HEK293 (cell line): Measurements from ENCODE around the gene AKNA.

Source experiments
- CTCF ChIA-PET: fragments of 350-600 bp; formaldehyde crosslinking; extraction: SDS; loops from one replicate; lab custom pipeline; 2021; ENCODE audit warnings: antibody characterized with exemption; lab: Yijun Ruan, JAX
- POLR2A ChIA-PET: fragments of 300-600 bp; formaldehyde crosslinking; extraction: SDS; loops from one replicate; lab custom pipeline; 2020; ENCODE audit warnings: antibody characterized with exemption, inconsistent platforms; lab: Yijun Ruan, JAX
- H3K27ac ChIP-seq: fragments of 200-500 bp; sonication (Bioruptor generic); 2 replicates; pipeline ENCODE4 v1.5.1; 2014; ENCODE audit warnings: low read depth, low read length, control low read depth, inconsistent platforms; ENCODE audit errors: extremely low read depth
- H3K36me3 ChIP-seq, 2 experiments: fragments of 200-500 bp in 1 of 2; sonication (Bioruptor generic) in 1 of 2; 1 replicate in 1 of 2; 2 replicates in 1 of 2; pipeline ENCODE4 v1.5.1; 2014 to 2017; ENCODE audit warnings: inconsistent platforms in 2 of 2, low read length in 2 of 2; ENCODE audit not compliant: control insufficient read depth in 2 of 2, insufficient read depth in 1 of 2
- H3K4me1 ChIP-seq: fragments of 200-500 bp; sonication (Bioruptor generic); 2 replicates; pipeline ENCODE4 v1.5.1; 2014; ENCODE audit warnings: mild to moderate bottlenecking, low read length, inconsistent platforms; ENCODE audit not compliant: control insufficient read depth, insufficient read depth
- H3K4me3 ChIP-seq: 2 replicates; pipeline ENCODE4 v1.5.1; 2011; ENCODE audit warnings: low read depth, mild to moderate bottlenecking, control low read depth, low read length, moderate library complexity
- H3K9me3 ChIP-seq: fragments of 200-500 bp; sonication (Bioruptor generic); 2 replicates; pipeline ENCODE4 v1.5.1; 2014; ENCODE audit warnings: low read depth, low read length, inconsistent platforms; ENCODE audit not compliant: control insufficient read depth, insufficient read depth
- BCL11A ChIP-seq: fragments of 450-650 bp; formaldehyde crosslinking; IDR thresholded peaks from 2 replicates; pipeline ENCODE4 v1.5.1; 2016; ENCODE audit warnings: low read depth, missing biosample characterization, missing genetic modification characterization
- FEZF1 ChIP-seq: fragments of 450-650 bp; formaldehyde crosslinking; IDR thresholded peaks from 2 replicates; pipeline ENCODE4 v1.5.1; 2016; ENCODE audit warnings: missing biosample characterization, missing genetic modification characterization
- GLI4 ChIP-seq: fragments of 450-650 bp; formaldehyde crosslinking; IDR thresholded peaks from 2 replicates; pipeline ENCODE4 v1.5.1; 2016; ENCODE audit warnings: missing biosample characterization, missing genetic modification characterization
- OSR2 ChIP-seq: fragments of 450-650 bp; formaldehyde crosslinking; IDR thresholded peaks from 2 replicates; pipeline ENCODE4 v1.5.1; 2016; ENCODE audit warnings: missing biosample characterization, missing genetic modification characterization
- ZNF121 ChIP-seq: fragments of 450-650 bp; formaldehyde crosslinking; IDR thresholded peaks from 2 replicates; pipeline ENCODE4 v1.5.1; 2016; ENCODE audit warnings: missing biosample characterization, missing genetic modification characterization
- ZNF202 ChIP-seq: fragments of 450-650 bp; formaldehyde crosslinking; IDR thresholded peaks from 2 replicates; pipeline ENCODE4 v1.5.1; 2016; ENCODE audit warnings: missing biosample characterization, missing genetic modification characterization, borderline replicate concordance
- ZNF239 ChIP-seq: fragments of 450-650 bp; formaldehyde crosslinking; IDR thresholded peaks from 2 replicates; pipeline ENCODE4 v1.5.1; 2016; ENCODE audit warnings: missing biosample characterization, missing genetic modification characterization
- ZNF274 ChIP-seq, 2 experiments: fragments of 200-500 bp in 1 of 2; fragments of 450-650 bp in 1 of 2; sonication (Bioruptor generic) in 1 of 2; formaldehyde crosslinking in 1 of 2; IDR thresholded peaks; 2 replicates each; pipeline versions ENCODE4 v1.5.1 to v1.6.1; 2014 to 2016; ENCODE audit warnings: borderline replicate concordance in 1 of 2, inconsistent platforms in 1 of 2, low read length in 1 of 2, missing biosample characterization in 1 of 2, missing genetic modification characterization in 1 of 2
- ZNF350 ChIP-seq: fragments of 450-650 bp; formaldehyde crosslinking; IDR thresholded peaks from 2 replicates; pipeline ENCODE4 v1.5.0; 2017; ENCODE audit warnings: missing biosample characterization, mild to moderate bottlenecking, missing genetic modification characterization
- ZNF416 ChIP-seq: fragments of 450-650 bp; formaldehyde crosslinking; IDR thresholded peaks from 2 replicates; pipeline ENCODE4 v1.5.1; 2016; ENCODE audit warnings: missing biosample characterization, missing genetic modification characterization
- ZNF473 ChIP-seq: fragments of 450-650 bp; formaldehyde crosslinking; IDR thresholded peaks from 2 replicates; pipeline ENCODE4 v1.5.1; 2017; ENCODE audit warnings: missing biosample characterization, missing genetic modification characterization
- ZNF555 ChIP-seq: fragments of 450-650 bp; formaldehyde crosslinking; conservative IDR thresholded peaks from 2 replicates; pipeline ENCODE4 v1.5.1; 2017; ENCODE audit warnings: missing biosample characterization, mild to moderate bottlenecking, missing genetic modification characterization, inconsistent platforms
- ZNF777 ChIP-seq: fragments of 450-650 bp; formaldehyde crosslinking; IDR thresholded peaks from 2 replicates; pipeline ENCODE4 v1.5.1; 2017; ENCODE audit warnings: missing biosample characterization, missing genetic modification characterization, borderline replicate concordance
- TF ChIP-seq, protein P1 (sequence below): fragments of 450-650 bp; formaldehyde crosslinking; IDR thresholded peaks from 2 replicates; pipeline ENCODE4 v1.5.1; 2016; ENCODE audit warnings: missing biosample characterization, missing genetic modification characterization
- TF ChIP-seq, protein P2 (sequence below): fragments of 450-650 bp; formaldehyde crosslinking; IDR thresholded peaks from 2 replicates; pipeline ENCODE4 v1.5.1; 2016; ENCODE audit warnings: missing biosample characterization, missing genetic modification characterization, borderline replicate concordance
- TF ChIP-seq, protein P3 (sequence below): fragments of 450-650 bp; formaldehyde crosslinking; IDR thresholded peaks from 2 replicates; pipeline ENCODE4 v1.5.1; 2017; ENCODE audit warnings: missing biosample characterization, missing genetic modification characterization
- TF ChIP-seq, protein P4 (sequence below): fragments of 450-650 bp; formaldehyde crosslinking; IDR thresholded peaks from 2 replicates; pipeline ENCODE4 v1.5.1; 2016; ENCODE audit warnings: missing biosample characterization, missing genetic modification characterization
- TF ChIP-seq, protein P5 (sequence below): fragments of 450-650 bp; formaldehyde crosslinking; IDR thresholded peaks from 2 replicates; pipeline ENCODE4; 2016; ENCODE audit warnings: missing biosample characterization, missing genetic modification characterization

AKNA gene

DNA sequence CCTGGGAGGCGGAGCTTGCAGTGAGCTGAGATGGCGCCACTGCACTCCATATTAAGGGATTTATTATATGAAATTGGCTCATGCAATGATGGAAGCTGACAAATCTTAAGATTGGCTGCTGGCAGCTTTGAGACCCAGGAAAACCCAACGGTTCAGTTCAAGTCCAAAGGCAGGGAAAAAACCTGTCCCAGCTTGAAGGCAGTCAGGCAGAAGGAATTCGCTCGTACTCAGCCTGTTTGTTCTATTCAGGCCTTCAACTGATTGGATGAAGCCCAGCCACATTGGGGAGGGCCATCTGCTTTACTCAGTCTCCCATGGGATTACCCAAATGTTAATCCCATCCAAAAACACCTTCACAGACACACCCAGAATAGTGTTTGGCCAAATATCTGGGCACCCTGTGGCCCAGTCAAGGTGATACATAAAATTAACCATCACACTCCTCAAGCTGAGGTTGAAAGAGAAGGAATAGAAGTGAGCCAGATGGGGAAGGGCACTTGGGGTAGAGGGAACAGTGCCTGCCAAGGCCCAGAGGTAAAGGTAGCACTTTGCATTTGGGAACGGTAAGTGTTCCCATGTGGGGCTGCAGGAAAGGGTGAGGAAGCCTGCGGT is 73.4 kb downstream of the AKNA start:
- no peaks in the 10 kb centered on the region for H3K4me1 ChIP-seq
- ChIA-PET CTCF (interaction anchor here (0.6 to 2.4 kb wide), 4 partner anchors 23 to 597 kb away, joined by 3 to 11 read pairs (median 4); no protein-coding TSS in a partner anchor), POLR2A (no interaction called here)
- no peaks in the 10 kb centered on the region for H3K36me3 ChIP-seq
- H3K27ac ChIP-seq, result no peak overlapping the region
- H3K4me3 ChIP-seq, result no peak overlapping the region
- no peaks in the 10 kb centered on the region for H3K9me3 ChIP-seq
- TF ChIP-seq ZNF416, result peak; percentile 92
- no peak for TF ChIP-seq ZNF473
- TF ChIP-seq, all 188 proteins: peak for 1

DNA sequence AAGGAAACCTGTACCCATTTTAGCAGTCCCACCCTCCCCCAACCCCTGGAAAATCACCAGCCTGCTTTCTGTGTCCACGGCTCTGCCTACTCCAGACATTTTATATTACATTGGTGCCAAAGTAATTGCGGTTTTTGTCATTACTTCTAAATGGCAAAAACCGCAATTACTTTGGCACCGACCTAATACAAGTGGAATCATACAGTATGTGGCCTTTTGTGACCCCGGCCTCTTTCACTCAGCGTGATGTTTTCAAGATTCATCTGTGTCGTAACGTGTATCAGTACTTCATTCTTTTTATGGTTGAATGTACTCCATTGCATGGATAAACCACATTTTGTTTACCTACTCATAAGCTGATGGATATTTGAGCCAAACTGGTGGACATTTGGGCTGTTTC is 74.6 kb downstream of the AKNA start:
- H3K4me3 ChIP-seq, result no peak overlapping the region
- no peak for TF ChIP-seq FEZF1 (tag by site-specific recombination)
- no peak for TF ChIP-seq ZNF121 (tag by site-specific recombination)
- no peak for TF ChIP-seq OSR2
- no peak for TF ChIP-seq BCL11A
- TF ChIP-seq, protein P1, sequence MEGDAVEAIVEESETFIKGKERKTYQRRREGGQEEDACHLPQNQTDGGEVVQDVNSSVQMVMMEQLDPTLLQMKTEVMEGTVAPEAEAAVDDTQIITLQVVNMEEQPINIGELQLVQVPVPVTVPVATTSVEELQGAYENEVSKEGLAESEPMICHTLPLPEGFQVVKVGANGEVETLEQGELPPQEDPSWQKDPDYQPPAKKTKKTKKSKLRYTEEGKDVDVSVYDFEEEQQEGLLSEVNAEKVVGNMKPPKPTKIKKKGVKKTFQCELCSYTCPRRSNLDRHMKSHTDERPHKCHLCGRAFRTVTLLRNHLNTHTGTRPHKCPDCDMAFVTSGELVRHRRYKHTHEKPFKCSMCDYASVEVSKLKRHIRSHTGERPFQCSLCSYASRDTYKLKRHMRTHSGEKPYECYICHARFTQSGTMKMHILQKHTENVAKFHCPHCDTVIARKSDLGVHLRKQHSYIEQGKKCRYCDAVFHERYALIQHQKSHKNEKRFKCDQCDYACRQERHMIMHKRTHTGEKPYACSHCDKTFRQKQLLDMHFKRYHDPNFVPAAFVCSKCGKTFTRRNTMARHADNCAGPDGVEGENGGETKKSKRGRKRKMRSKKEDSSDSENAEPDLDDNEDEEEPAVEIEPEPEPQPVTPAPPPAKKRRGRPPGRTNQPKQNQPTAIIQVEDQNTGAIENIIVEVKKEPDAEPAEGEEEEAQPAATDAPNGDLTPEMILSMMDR (tag by site-specific recombination), result no peak
- no peak for TF ChIP-seq GLI4 (tag by site-specific recombination)
- TF ChIP-seq ZNF239, result no peak
- TF ChIP-seq, protein P2, sequence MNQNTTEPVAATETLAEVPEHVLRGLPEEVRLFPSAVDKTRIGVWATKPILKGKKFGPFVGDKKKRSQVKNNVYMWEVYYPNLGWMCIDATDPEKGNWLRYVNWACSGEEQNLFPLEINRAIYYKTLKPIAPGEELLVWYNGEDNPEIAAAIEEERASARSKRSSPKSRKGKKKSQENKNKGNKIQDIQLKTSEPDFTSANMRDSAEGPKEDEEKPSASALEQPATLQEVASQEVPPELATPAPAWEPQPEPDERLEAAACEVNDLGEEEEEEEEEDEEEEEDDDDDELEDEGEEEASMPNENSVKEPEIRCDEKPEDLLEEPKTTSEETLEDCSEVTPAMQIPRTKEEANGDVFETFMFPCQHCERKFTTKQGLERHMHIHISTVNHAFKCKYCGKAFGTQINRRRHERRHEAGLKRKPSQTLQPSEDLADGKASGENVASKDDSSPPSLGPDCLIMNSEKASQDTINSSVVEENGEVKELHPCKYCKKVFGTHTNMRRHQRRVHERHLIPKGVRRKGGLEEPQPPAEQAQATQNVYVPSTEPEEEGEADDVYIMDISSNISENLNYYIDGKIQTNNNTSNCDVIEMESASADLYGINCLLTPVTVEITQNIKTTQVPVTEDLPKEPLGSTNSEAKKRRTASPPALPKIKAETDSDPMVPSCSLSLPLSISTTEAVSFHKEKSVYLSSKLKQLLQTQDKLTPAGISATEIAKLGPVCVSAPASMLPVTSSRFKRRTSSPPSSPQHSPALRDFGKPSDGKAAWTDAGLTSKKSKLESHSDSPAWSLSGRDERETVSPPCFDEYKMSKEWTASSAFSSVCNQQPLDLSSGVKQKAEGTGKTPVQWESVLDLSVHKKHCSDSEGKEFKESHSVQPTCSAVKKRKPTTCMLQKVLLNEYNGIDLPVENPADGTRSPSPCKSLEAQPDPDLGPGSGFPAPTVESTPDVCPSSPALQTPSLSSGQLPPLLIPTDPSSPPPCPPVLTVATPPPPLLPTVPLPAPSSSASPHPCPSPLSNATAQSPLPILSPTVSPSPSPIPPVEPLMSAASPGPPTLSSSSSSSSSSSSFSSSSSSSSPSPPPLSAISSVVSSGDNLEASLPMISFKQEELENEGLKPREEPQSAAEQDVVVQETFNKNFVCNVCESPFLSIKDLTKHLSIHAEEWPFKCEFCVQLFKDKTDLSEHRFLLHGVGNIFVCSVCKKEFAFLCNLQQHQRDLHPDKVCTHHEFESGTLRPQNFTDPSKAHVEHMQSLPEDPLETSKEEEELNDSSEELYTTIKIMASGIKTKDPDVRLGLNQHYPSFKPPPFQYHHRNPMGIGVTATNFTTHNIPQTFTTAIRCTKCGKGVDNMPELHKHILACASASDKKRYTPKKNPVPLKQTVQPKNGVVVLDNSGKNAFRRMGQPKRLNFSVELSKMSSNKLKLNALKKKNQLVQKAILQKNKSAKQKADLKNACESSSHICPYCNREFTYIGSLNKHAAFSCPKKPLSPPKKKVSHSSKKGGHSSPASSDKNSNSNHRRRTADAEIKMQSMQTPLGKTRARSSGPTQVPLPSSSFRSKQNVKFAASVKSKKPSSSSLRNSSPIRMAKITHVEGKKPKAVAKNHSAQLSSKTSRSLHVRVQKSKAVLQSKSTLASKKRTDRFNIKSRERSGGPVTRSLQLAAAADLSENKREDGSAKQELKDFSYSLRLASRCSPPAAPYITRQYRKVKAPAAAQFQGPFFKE (tag by site-specific recombination), result no peak
- TF ChIP-seq ZNF202, result no peak
- TF ChIP-seq, all 188 proteins: peak for 0
- no peaks in the 10 kb centered on the region for H3K9me3 ChIP-seq
- H3K4me1 ChIP-seq, result no peaks in the 10 kb centered on the region
- ChIA-PET POLR2A (no interaction called here), CTCF (interaction anchor here (0.6 to 2.4 kb wide), 2 partner anchors 93 to 205 kb away, joined by 4 to 11 read pairs; no protein-coding TSS in a partner anchor)
- no peak overlapping the region for H3K27ac ChIP-seq
- no peaks in the 10 kb centered on the region for H3K36me3 ChIP-seq

DNA sequence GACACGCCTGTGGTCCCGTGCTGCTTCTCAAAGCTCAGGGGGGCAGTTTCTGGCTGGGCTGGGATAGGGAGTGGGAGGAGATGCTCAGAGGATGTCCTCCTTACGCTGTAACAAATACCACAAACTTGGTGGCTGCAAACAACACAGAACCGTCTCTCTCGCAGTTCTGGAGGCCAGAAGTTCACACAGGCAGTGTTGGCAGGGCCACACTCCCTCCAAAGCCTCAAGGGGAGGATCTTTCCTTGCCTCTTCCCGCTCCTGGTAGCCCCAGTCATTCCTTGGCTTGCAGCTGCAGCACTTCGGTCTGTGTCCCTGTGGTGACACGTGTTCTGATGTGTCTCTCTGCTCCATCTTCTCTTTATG is 75.3 kb downstream of the AKNA start:
- CTCF ChIA-PET, result interaction anchor here (1.3 kb wide), 1 partner anchor 230 kb away, joined by 4 read pairs; no protein-coding TSS in a partner anchor
- TF ChIP-seq ZNF777 (tag by site-specific recombination) (no peak), ZNF473 (no peak), ZNF555 (tag by site-specific recombination) (no peak), ZNF274 (IDR thresholded peaks at IDR 0.05; ENCODE audit: low read length) (no peak), ZNF274 (tag by site-specific recombination; IDR thresholded peaks at IDR 0.05; ENCODE audit: borderline replicate concordance) (no peak), ZNF350 (tag by site-specific recombination) (no peak)
- TF ChIP-seq, protein P3, sequence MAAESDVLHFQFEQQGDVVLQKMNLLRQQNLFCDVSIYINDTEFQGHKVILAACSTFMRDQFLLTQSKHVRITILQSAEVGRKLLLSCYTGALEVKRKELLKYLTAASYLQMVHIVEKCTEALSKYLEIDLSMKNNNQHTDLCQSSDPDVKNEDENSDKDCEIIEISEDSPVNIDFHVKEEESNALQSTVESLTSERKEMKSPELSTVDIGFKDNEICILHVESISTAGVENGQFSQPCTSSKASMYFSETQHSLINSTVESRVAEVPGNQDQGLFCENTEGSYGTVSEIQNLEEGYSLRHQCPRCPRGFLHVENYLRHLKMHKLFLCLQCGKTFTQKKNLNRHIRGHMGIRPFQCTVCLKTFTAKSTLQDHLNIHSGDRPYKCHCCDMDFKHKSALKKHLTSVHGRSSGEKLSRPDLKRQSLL, result no peak
- TF ChIP-seq, protein P4, sequence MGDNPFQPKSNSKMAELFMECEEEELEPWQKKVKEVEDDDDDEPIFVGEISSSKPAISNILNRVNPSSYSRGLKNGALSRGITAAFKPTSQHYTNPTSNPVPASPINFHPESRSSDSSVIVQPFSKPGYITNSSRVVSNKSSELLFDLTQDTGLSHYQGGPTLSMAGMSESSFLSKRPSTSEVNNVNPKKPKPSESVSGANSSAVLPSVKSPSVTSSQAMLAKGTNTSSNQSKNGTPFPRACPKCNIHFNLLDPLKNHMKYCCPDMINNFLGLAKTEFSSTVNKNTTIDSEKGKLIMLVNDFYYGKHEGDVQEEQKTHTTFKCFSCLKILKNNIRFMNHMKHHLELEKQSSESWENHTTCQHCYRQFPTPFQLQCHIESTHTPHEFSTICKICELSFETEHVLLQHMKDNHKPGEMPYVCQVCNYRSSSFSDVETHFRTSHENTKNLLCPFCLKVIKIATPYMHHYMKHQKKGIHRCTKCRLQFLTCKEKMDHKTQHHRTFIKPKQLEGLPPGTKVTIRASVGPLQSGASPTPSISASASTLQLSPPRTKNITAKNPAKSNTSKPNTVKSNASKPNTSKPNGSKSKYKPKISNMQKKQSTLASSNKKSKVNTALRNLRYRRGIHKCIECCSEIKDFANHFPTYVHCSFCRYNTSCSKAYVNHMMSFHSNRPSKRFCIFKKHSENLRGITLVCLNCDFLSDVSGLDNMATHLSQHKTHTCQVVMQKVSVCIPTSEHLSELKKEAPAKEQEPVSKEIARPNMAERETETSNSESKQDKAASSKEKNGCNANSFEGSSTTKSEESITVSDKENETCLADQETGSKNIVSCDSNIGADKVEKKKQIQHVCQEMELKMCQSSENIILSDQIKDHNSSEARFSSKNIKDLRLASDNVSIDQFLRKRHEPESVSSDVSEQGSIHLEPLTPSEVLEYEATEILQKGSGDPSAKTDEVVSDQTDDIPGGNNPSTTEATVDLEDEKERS (tag by site-specific recombination), result no peak
- TF ChIP-seq, protein P5, sequence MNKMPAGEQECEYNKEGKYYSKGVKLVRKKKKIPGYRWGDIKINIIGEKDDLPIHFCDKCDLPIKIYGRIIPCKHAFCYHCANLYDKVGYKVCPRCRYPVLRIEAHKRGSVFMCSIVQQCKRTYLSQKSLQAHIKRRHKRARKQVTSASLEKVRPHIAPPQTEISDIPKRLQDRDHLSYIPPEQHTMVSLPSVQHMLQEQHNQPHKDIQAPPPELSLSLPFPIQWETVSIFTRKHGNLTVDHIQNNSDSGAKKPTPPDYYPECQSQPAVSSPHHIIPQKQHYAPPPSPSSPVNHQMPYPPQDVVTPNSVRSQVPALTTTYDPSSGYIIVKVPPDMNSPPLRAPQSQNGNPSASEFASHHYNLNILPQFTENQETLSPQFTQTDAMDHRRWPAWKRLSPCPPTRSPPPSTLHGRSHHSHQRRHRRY (tag by site-specific recombination), result no peak

More for the DNA sequence above, 75.3 kb downstream of the AKNA start:
- POLR2A ChIA-PET, result no interaction called here
- Histone ChIP-seq H3K9me3 (no peaks in the 10 kb centered on the region), H3K27ac (no peak overlapping the region), H3K4me3 (no peak overlapping the region), H3K4me1 (no peaks in the 10 kb centered on the region), H3K36me3 (no peaks in the 10 kb centered on the region)
